Endodermal cell (in vitro differentiated cells): ENCODE data around the gene SPON2. TPM values are rescaled to one million over a fixed set of nuclear protein-coding genes. Genes with fewer than 3 reads are reported as not detected.

Experiments used
- DNase-seq: peaks from one replicate; pipeline ENCODE4 v3.0.0-alpha.2; 2017
- H3K27ac ChIP-seq: 2 replicates; pipeline ENCODE4 v1.5.1; 2013; ENCODE audit warnings: mild to moderate bottlenecking, low read depth, low read length, moderate library complexity
- H3K27me3 ChIP-seq: 2 replicates; pipeline ENCODE4 v1.6.1; 2013; ENCODE audit warnings: mild to moderate bottlenecking, low read length, moderate library complexity; ENCODE audit not compliant: insufficient read depth, control insufficient read depth, poor library complexity, severe bottlenecking
- H3K36me3 ChIP-seq: 2 replicates; pipeline ENCODE4 v1.7.0; 2013; ENCODE audit warnings: mild to moderate bottlenecking, low read length, moderate library complexity; ENCODE audit not compliant: control insufficient read depth, insufficient read depth
- H3K4me1 ChIP-seq: one replicate; pipeline ENCODE4 v1.7.0; 2013; ENCODE audit warnings: low read length; ENCODE audit not compliant: control insufficient read depth, insufficient read depth
- H3K4me3 ChIP-seq: 2 replicates; pipeline ENCODE4 v1.5.1; 2013; ENCODE audit warnings: mild to moderate bottlenecking, low read length, moderate library complexity
- H3K9ac ChIP-seq: 2 replicates; pipeline ENCODE4 v1.6.1; 2013; ENCODE audit warnings: mild to moderate bottlenecking, low read length, moderate library complexity; ENCODE audit not compliant: poor library complexity, severe bottlenecking; ENCODE audit errors: extremely low read depth
- H3K9me3 ChIP-seq: 2 replicates; pipeline ENCODE4 v1.6.1; 2013; ENCODE audit warnings: mild to moderate bottlenecking, low read length, moderate library complexity; ENCODE audit not compliant: control insufficient read depth
- H3K27ac Mint-ChIP-seq: 2 replicates; pipeline ENCODE4 v1.8.0; 2020; ENCODE audit warnings: mixed read lengths
- H3K27me3 Mint-ChIP-seq: 2 replicates; pipeline ENCODE4 v1.8.0; 2021; ENCODE audit warnings: mild to moderate bottlenecking, mixed read lengths; ENCODE audit not compliant: insufficient read depth
- H3K36me3 Mint-ChIP-seq: 2 replicates; pipeline ENCODE4 v1.8.0; 2020; ENCODE audit warnings: low read depth, mixed read lengths
- H3K4me1 Mint-ChIP-seq: 2 replicates; pipeline ENCODE4 v1.8.0; 2020; ENCODE audit warnings: mixed read lengths
- H3K4me3 Mint-ChIP-seq: 2 replicates; pipeline ENCODE4 v1.8.0; 2020; ENCODE audit warnings: mild to moderate bottlenecking, moderate library complexity, mixed read lengths
- H3K9me3 Mint-ChIP-seq: 2 replicates; pipeline ENCODE4 v1.8.0; 2020; ENCODE audit warnings: mild to moderate bottlenecking, mixed read lengths
- CTCF ChIP-seq: fragments of 200-600 bp; sonication (generic); conservative IDR thresholded peaks from 2 replicates; pipeline ENCODE4 v1.5.0; 2021; ENCODE audit warnings: antibody characterized with exemption, mild to moderate bottlenecking
- WGBS, 2 experiments: methylation state at CpG; one replicate each; pipeline versions ENCODE4 v1.1.5 to v1.1.7; 2013; ENCODE audit warnings: missing lambda C conversion rate in 2 of 2, mixed read lengths in 1 of 2; ENCODE audit not compliant: insufficient coverage in 1 of 2, insufficient read length in 1 of 2; 5-methylcytosine and 5-hydroxymethylcytosine counted together
- total RNA-seq, 2 donors: library from RNA; stranded (reverse); fragmentation: NEBNext Ultra II Directional in 1 of 2; extraction: Animal tissue kit (Norgen Biotek cat#: 25700) in 1 of 2; gene quantifications; 2 replicates in 1 of 2; 3 replicates in 1 of 2; pipeline ENCODE4 v1.2.1, GENCODE V29; 2021

SPON2 gene
- total RNA-seq, 2 donors from 2014 or later: 1.4 to 2.6 TPM

GRCh38 chr4:1178300-1179088 is 6.1 kb upstream of the SPON2 start:
- H3K9me3 ChIP-seq: peaks cover 22% of the 10 kb centered on the region
- Mint-ChIP-seq H3K9me3 (peaks cover 39% of the 10 kb centered on the region), H3K36me3 (no peaks in the 10 kb centered on the region), H3K4me1 (no peaks in the 10 kb centered on the region), H3K4me3 (no peak overlapping the region), H3K27me3 (peaks cover 56% of the 10 kb centered on the region), H3K27ac (no peak overlapping the region)
- peaks cover 30% of the 10 kb centered on the region for H3K27me3 ChIP-seq
- no peak for TF ChIP-seq CTCF
- H3K9ac ChIP-seq: no peak overlapping the region
- 90 to 97% methylated on average over 6 to 11 of the region's 11 CpGs for WGBS, 2 experiments
- H3K4me1 ChIP-seq: no peaks in the 10 kb centered on the region
- no peak for DNase-seq
- no peak overlapping the region for H3K27ac ChIP-seq
- no peaks in the 10 kb centered on the region for H3K36me3 ChIP-seq
- no peak overlapping the region for H3K4me3 ChIP-seq

- Histone ChIP-seq H3K27ac (no peak overlapping the region), H3K27me3 (peaks cover 39% of the 10 kb centered on the region), H3K4me1 (no peaks in the 10 kb centered on the region), H3K4me3 (no peak overlapping the region), H3K36me3 (no peaks in the 10 kb centered on the region), H3K9ac (no peak overlapping the region), H3K9me3 (peaks cover 22% of the 10 kb centered on the region)
- Mint-ChIP-seq H3K27ac (no peak overlapping the region), H3K4me3 (no peak overlapping the region), H3K27me3 (peaks cover 62% of the 10 kb centered on the region), H3K36me3 (no peaks in the 10 kb centered on the region), H3K9me3 (peaks cover 36% of the 10 kb centered on the region), H3K4me1 (no peaks in the 10 kb centered on the region)
- DNase-seq: no peak
- TF ChIP-seq CTCF: no peak
- 81 to 90% methylated on average over 4 to 28 of the region's 28 CpGs for WGBS, 2 experiments
Measured at GRCh38 chr4:1177274-1178141, 5.1 kb upstream of the SPON2 start.

- 90 to 100% methylated on average over 1 of the region's 1 CpG for WGBS, 2 experiments
- peaks cover 27% of the 10 kb centered on the region for H3K9me3 Mint-ChIP-seq
- no peak overlapping the region for H3K27ac ChIP-seq
- peaks cover 22% of the 10 kb centered on the region for H3K9me3 ChIP-seq
- H3K4me3 Mint-ChIP-seq: no peak overlapping the region
- H3K36me3 ChIP-seq: no peaks in the 10 kb centered on the region
- no peaks in the 10 kb centered on the region for H3K4me1 ChIP-seq
- H3K4me3 ChIP-seq: no peak overlapping the region
- H3K36me3 Mint-ChIP-seq: no peaks in the 10 kb centered on the region
- no peak for TF ChIP-seq CTCF
- DNase-seq: no peak
- H3K9ac ChIP-seq: no peak overlapping the region
- H3K4me1 Mint-ChIP-seq: no peaks in the 10 kb centered on the region
- H3K27me3 Mint-ChIP-seq: peaks cover 62% of the 10 kb centered on the region
- H3K27me3 ChIP-seq: peaks cover 45% of the 10 kb centered on the region
- H3K27ac Mint-ChIP-seq: no peak overlapping the region
Measured at GRCh38 chr4:1176398-1177273, 4.3 kb upstream of the SPON2 start.
